GM12873 (cell line): ENCODE measurements around the gene BTBD9.

Source experiments
- CTCF ChIP-seq: IDR thresholded peaks from 2 replicates; pipeline ENCODE4 v1.5.1; 2012; ENCODE audit warnings: low read depth, mild to moderate bottlenecking, moderate library complexity, low read length, control low read depth; ENCODE audit not compliant: insufficient read depth; ENCODE audit errors: missing control alignments

BTBD9 gene

GRCh38 chr6:38443352-38444144 lies 196.2 kb downstream of the BTBD9 start:
- no peak for TF ChIP-seq CTCF

GRCh38 chr6:38438097-38438496 lies 201.6 kb downstream of the BTBD9 start:
- no peak for TF ChIP-seq CTCF

- no peak for TF ChIP-seq CTCF
These were observed 202.8 kb downstream of the BTBD9 start for GRCh38 chr6:38436726-38437465.

GRCh38 chr6:38435330-38435729 lies 204.4 kb downstream of the BTBD9 start:
- TF ChIP-seq CTCF = no peak

GRCh38 chr6:38434051-38434450 lies 205.7 kb downstream of the BTBD9 start:
- TF ChIP-seq CTCF = no peak

GRCh38 chr6:38432479-38432878 lies 207.2 kb downstream of the BTBD9 start:
- TF ChIP-seq CTCF = no peak

- no peak for TF ChIP-seq CTCF
These were observed 207.7 kb downstream of the BTBD9 start for GRCh38 chr6:38432079-38432478.
